GM23338 (cell line): ENCODE results near the gene BMF. TPM values are rescaled to one million over a fixed set of nuclear protein-coding genes. Genes with fewer than 3 reads are reported as not detected.

Source experiments
- ATAC-seq: fragments of 200-7000 bp; cut with Tn5 transposase; 3 replicates; pipeline ENCODE4 v1.9.1; 2020
- DNase-seq: peaks from one replicate; pipeline ENCODE4 v3.0.0-alpha.2; 2015; ENCODE audit warnings: low spot score
- H2AFZ ChIP-seq: fragments of 200-600 bp; sonication (generic); 2 replicates; pipeline ENCODE4 v1.8.0; 2016; ENCODE audit warnings: antibody characterized with exemption, mild to moderate bottlenecking, moderate library complexity
- H3F3A ChIP-seq: fragments of 200-600 bp; sonication (generic); replicated peaks from 2 replicates; pipeline ENCODE4 v1.8.0; 2017; ENCODE audit warnings: antibody characterized with exemption, mixed run types, low read depth
- H3K27ac ChIP-seq: fragments of 200-600 bp; sonication (generic); 2 replicates; pipeline ENCODE4 v1.6.1; 2016; ENCODE audit warnings: low read depth
- H3K27me3 ChIP-seq: fragments of 200-600 bp; sonication (generic); 2 replicates; pipeline ENCODE4 v1.8.0; 2016; ENCODE audit warnings: mild to moderate bottlenecking, mixed run types, moderate library complexity; ENCODE audit not compliant: insufficient read depth
- H3K36me3 ChIP-seq: fragments of 200-600 bp; sonication (generic); 2 replicates; pipeline ENCODE4 v1.8.0; 2016; ENCODE audit warnings: mild to moderate bottlenecking; ENCODE audit not compliant: insufficient read depth
- H3K4me1 ChIP-seq: fragments of 200-600 bp; sonication (generic); 2 replicates; pipeline ENCODE4 v1.8.0; 2016; ENCODE audit warnings: mild to moderate bottlenecking, moderate library complexity; ENCODE audit not compliant: insufficient read depth
- H3K4me2 ChIP-seq: fragments of 200-600 bp; sonication (generic); 2 replicates; pipeline ENCODE4 v1.7.1; 2017; ENCODE audit warnings: mixed run types
- H3K4me3 ChIP-seq: fragments of 200-600 bp; sonication (generic); 2 replicates; pipeline ENCODE4 v1.6.1; 2016; ENCODE audit warnings: mixed run types
- H3K79me2 ChIP-seq: fragments of 200-600 bp; sonication (generic); replicated peaks from 2 replicates; pipeline ENCODE4 v1.8.0; 2017; ENCODE audit warnings: mild to moderate bottlenecking; ENCODE audit not compliant: insufficient read depth
- H3K9me2 ChIP-seq: fragments of 200-600 bp; sonication (generic); 2 replicates; pipeline ENCODE4 v1.8.0; 2017; ENCODE audit not compliant: insufficient read depth
- H4K20me1 ChIP-seq: fragments of 200-600 bp; sonication (generic); replicated peaks from 2 replicates; pipeline ENCODE4 v1.8.0; 2017; ENCODE audit warnings: mild to moderate bottlenecking; ENCODE audit not compliant: insufficient read depth
- H3K27ac Mint-ChIP-seq: 2 replicates; pipeline ENCODE4 v1.8.0; 2020; ENCODE audit warnings: inconsistent platforms, mild to moderate bottlenecking, moderate library complexity, mixed read lengths
- H3K27me3 Mint-ChIP-seq: 3 replicates; pipeline ENCODE4 v1.8.0; 2022; ENCODE audit warnings: low read depth, mild to moderate bottlenecking, moderate library complexity, mixed read lengths, inconsistent platforms; ENCODE audit not compliant: insufficient read depth, poor library complexity
- H3K36me3 Mint-ChIP-seq: 3 replicates; pipeline ENCODE4 v1.8.0; 2021; ENCODE audit warnings: low read depth, mild to moderate bottlenecking, inconsistent platforms, moderate library complexity, mixed read lengths
- H3K4me1 Mint-ChIP-seq: 3 replicates; pipeline ENCODE4 v1.8.0; 2020; ENCODE audit warnings: mild to moderate bottlenecking, inconsistent platforms, mixed read lengths
- H3K4me3 Mint-ChIP-seq: 3 replicates; pipeline ENCODE4 v1.8.0; 2021; ENCODE audit warnings: moderate library complexity, mild to moderate bottlenecking, inconsistent platforms, mixed read lengths
- H3K9me3 Mint-ChIP-seq: 3 replicates; pipeline ENCODE4 v1.8.0; 2020; ENCODE audit warnings: moderate library complexity, mild to moderate bottlenecking, inconsistent platforms, mixed read lengths
- CREB1 ChIP-seq: fragments of 250-450 bp; sonication (Bioruptor Pico); IDR thresholded peaks from 2 replicates; pipeline ENCODE4 v1.5.0; 2020; ENCODE audit warnings: low read depth, mild to moderate bottlenecking, moderate library complexity
- EZH2 ChIP-seq: fragments of 200-600 bp; sonication (generic); IDR thresholded peaks from one replicate; pipeline ENCODE4 v1.8.0; 2017; ENCODE audit warnings: antibody characterized with exemption, mild to moderate bottlenecking, low read depth; ENCODE audit not compliant: unreplicated experiment
- EZH2phosphoT487 ChIP-seq: fragments of 200-600 bp; sonication (generic); IDR thresholded peaks from one replicate; pipeline ENCODE4 v1.8.1; 2018; ENCODE audit warnings: antibody characterized with exemption; ENCODE audit not compliant: unreplicated experiment
- NANOG ChIP-seq: IDR thresholded peaks from 2 replicates; pipeline ENCODE4 v1.6.1; 2016; ENCODE audit warnings: antibody characterized with exemption, borderline replicate concordance
- STAT1 ChIP-seq: IDR thresholded peaks from one replicate; pipeline ENCODE4 v1.6.1; 2016; ENCODE audit warnings: antibody characterized with exemption; ENCODE audit not compliant: unreplicated experiment
- ZNF331 ChIP-seq: fragments of 250-450 bp; sonication (Bioruptor Pico); IDR thresholded peaks from 2 replicates; pipeline ENCODE4 v1.5.0; 2020; ENCODE audit warnings: low read depth, mild to moderate bottlenecking, moderate library complexity
- polyA plus RNA-seq: library from polyadenylated mRNA; unstranded; fragments of >200 nt; fragmentation: Nextera tagmentation; extraction: Ambion mirVana; gene quantifications from 2 replicates; pipeline ENCODE4 v1.2.1, GENCODE V29; 2016
- total RNA-seq: library from RNA; depleted of rRNA; stranded (reverse); fragments of >200 nt; shearing (Covaris generic); gene quantifications from 2 replicates; pipeline ENCODE4 v1.2.3, GENCODE V29; 2014
- TF ChIP-seq, protein P1 (sequence below): fragments of 250-450 bp; sonication (Bioruptor Pico); IDR thresholded peaks from 2 replicates; pipeline ENCODE4 v1.5.0; 2020; ENCODE audit warnings: mild to moderate bottlenecking, moderate library complexity
- TF ChIP-seq, protein P2 (sequence below): IDR thresholded peaks from one replicate; pipeline ENCODE4 v1.6.1; 2018; ENCODE audit warnings: antibody characterized with exemption; ENCODE audit not compliant: unreplicated experiment
- TF ChIP-seq, protein P3 (sequence below), 2 experiments: fragments of 200-600 bp in 1 of 2; sonication (generic) in 1 of 2; conservative IDR thresholded peaks; 2 replicates each; pipeline versions ENCODE4 v1.5.1 to v1.6.1; 2016 to 2017; ENCODE audit warnings: antibody characterized with exemption in 2 of 2, low read depth in 2 of 2, mild to moderate bottlenecking in 2 of 2, moderate library complexity in 1 of 2

Gene BMF
- total and polyA plus RNA-seq, 2 experiments from 2014 or later: 2.0 to 20.3 TPM

DNA sequence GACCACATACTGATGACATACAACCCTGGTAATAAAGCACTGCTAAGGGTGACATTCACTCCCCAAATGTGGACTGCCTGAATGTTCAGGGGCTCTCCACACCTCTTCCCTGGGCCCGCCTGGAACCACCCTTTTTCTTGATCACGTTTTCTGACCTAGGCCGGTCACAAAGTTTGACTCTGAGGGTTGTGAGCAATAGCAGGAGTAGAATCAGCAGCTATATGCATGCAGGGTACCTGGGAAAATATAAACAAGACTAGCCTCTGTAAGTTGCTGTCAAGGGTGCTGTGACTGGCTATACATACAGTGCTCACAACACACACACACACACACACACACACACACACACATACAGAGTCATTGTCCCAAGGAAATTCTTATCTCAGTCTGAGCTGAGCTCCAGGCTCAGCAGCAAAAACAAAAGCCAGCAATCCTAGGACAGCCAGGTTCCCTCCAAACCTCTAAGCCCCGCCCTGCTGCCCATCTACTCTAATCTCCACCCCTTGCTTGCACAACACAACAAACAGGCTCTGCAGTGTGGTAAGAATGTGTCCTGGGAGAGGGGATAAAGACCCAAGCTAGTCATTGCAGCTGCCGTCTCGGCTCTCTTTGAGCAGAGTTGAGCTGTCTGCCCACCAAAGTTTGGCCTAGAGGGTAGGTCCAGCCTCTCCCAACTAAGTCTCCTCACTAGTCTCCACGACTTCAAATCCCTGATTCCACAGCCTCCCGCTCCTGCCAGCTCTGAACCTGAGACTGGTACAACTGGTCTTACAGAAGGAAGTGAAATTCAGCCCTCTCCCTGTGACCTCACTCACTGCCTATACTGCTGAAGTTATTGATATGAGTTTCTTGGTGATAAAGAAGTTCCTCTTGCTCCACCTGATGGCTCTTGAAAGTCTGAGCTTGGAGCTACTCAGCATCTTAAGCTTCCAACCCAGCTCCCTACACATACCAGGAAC is 2.2 kb downstream of the BMF start (continued):
- TF ChIP-seq, protein P1, sequence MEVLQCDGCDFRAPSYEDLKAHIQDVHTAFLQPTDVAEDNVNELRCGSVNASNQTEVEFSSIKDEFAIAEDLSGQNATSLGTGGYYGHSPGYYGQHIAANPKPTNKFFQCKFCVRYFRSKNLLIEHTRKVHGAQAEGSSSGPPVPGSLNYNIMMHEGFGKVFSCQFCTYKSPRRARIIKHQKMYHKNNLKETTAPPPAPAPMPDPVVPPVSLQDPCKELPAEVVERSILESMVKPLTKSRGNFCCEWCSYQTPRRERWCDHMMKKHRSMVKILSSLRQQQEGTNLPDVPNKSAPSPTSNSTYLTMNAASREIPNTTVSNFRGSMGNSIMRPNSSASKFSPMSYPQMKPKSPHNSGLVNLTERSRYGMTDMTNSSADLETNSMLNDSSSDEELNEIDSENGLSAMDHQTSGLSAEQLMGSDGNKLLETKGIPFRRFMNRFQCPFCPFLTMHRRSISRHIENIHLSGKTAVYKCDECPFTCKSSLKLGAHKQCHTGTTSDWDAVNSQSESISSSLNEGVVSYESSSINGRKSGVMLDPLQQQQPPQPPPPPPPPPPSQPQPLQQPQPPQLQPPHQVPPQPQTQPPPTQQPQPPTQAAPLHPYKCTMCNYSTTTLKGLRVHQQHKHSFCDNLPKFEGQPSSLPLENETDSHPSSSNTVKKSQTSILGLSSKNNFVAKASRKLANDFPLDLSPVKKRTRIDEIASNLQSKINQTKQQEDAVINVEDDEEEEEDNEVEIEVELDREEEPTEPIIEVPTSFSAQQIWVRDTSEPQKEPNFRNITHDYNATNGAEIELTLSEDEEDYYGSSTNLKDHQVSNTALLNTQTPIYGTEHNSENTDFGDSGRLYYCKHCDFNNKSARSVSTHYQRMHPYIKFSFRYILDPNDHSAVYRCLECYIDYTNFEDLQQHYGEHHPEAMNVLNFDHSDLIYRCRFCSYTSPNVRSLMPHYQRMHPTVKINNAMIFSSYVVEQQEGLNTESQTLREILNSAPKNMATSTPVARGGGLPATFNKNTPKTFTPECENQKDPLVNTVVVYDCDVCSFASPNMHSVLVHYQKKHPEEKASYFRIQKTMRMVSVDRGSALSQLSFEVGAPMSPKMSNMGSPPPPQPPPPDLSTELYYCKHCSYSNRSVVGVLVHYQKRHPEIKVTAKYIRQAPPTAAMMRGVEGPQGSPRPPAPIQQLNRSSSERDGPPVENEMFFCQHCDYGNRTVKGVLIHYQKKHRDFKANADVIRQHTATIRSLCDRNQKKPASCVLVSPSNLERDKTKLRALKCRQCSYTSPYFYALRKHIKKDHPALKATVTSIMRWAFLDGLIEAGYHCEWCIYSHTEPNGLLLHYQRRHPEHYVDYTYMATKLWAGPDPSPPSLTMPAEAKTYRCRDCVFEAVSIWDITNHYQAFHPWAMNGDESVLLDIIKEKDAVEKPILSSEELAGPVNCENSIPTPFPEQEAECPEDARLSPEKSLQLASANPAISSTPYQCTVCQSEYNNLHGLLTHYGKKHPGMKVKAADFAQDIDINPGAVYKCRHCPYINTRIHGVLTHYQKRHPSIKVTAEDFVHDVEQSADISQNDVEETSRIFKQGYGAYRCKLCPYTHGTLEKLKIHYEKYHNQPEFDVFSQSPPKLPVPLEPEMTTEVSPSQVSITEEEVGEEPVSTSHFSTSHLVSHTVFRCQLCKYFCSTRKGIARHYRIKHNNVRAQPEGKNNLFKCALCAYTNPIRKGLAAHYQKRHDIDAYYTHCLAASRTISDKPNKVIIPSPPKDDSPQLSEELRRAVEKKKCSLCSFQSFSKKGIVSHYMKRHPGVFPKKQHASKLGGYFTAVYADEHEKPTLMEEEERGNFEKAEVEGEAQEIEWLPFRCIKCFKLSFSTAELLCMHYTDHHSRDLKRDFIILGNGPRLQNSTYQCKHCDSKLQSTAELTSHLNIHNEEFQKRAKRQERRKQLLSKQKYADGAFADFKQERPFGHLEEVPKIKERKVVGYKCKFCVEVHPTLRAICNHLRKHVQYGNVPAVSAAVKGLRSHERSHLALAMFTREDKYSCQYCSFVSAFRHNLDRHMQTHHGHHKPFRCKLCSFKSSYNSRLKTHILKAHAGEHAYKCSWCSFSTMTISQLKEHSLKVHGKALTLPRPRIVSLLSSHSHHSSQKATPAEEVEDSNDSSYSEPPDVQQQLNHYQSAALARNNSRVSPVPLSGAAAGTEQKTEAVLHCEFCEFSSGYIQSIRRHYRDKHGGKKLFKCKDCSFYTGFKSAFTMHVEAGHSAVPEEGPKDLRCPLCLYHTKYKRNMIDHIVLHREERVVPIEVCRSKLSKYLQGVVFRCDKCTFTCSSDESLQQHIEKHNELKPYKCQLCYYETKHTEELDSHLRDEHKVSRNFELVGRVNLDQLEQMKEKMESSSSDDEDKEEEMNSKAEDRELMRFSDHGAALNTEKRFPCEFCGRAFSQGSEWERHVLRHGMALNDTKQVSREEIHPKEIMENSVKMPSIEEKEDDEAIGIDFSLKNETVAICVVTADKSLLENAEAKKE: no peak
- TF ChIP-seq NANOG (no peak), EZH2phosphoT487 (no peak)

DNA sequence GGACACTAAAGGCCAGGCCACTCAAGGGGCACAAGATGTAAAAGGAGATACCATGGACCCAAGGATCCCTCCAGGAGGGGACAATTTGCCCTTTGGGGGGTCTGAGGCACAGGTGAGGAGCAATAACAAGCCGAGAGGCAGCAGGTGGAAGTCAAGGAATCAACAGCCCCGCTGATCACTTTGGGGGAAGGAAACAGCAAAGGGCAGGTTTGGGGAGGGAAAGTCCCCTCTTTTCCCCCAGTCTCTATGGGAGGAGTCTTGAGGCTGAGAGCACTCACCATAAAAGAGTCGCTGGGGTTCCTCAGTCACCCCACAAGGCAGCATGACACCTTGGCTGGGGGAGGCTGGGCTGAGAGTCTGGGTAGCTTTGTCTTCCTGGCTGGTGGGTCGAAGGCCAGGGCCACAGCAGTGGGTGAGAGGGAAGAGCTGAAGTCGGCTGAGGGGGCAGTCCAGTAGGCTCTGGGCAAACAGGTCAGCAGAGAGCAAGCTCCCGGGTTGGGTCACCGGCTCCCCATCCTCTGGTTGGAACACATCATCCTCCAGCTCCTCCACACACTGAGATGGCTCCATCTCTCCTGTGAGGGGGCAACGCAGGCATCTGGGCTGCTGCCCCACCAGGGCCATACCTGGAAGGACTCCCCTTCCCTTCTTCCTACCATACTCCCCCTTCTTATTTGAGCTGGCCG is 3.0 kb downstream of the BMF start:
- 0 out of 2 replicates have a peak, but pooled peaks cover 6% of the 10 kb centered on the region for H4K20me1 ChIP-seq
- no peaks in the 10 kb centered on the region; the same call in 1 of the 2 replicates for H3K79me2 ChIP-seq
- no peaks in the 10 kb centered on the region for H3K36me3 ChIP-seq
- Mint-ChIP-seq H3K4me1 (peaks cover 73% of the 10 kb centered on the region), H3K4me3 (peak overlapping the region; percentile 31; the same call in 1 of the 3 replicates), H3K36me3 (peaks cover 13% of the 10 kb centered on the region; the same call in 2 of the 3 replicates), H3K27ac (no peak overlapping the region; the same call in 1 of the 2 replicates), H3K9me3 (no peaks in the 10 kb centered on the region), H3K27me3 (peaks cover 33% of the 10 kb centered on the region)
- DNase-seq (no peak), ATAC-seq (no peak)
- 0 out of 2 replicates have a peak, but pooled peaks cover 5% of the 10 kb centered on the region for H3K27me3 ChIP-seq
- H2AFZ ChIP-seq: no peak overlapping the region
- H3F3A ChIP-seq: peaks cover 24% of the 10 kb centered on the region
- no peaks in the 10 kb centered on the region for H3K9me2 ChIP-seq
- peak overlapping the region; percentile 56; the same call in 1 of the 2 replicates for H3K27ac ChIP-seq
- H3K4me2 ChIP-seq: peak overlapping the region; percentile 74
- H3K4me3 ChIP-seq: peak overlapping the region; percentile 17; the same call in 1 of the 2 replicates
- peaks cover 69% of the 10 kb centered on the region for H3K4me1 ChIP-seq
- TF ChIP-seq STAT1 (no peak), NANOG (no peak), CREB1 (CRISPR knock-in tag) (no peak), EZH2 (no peak), ZNF331 (CRISPR knock-in tag) (no peak)
- TF ChIP-seq, protein P2, sequence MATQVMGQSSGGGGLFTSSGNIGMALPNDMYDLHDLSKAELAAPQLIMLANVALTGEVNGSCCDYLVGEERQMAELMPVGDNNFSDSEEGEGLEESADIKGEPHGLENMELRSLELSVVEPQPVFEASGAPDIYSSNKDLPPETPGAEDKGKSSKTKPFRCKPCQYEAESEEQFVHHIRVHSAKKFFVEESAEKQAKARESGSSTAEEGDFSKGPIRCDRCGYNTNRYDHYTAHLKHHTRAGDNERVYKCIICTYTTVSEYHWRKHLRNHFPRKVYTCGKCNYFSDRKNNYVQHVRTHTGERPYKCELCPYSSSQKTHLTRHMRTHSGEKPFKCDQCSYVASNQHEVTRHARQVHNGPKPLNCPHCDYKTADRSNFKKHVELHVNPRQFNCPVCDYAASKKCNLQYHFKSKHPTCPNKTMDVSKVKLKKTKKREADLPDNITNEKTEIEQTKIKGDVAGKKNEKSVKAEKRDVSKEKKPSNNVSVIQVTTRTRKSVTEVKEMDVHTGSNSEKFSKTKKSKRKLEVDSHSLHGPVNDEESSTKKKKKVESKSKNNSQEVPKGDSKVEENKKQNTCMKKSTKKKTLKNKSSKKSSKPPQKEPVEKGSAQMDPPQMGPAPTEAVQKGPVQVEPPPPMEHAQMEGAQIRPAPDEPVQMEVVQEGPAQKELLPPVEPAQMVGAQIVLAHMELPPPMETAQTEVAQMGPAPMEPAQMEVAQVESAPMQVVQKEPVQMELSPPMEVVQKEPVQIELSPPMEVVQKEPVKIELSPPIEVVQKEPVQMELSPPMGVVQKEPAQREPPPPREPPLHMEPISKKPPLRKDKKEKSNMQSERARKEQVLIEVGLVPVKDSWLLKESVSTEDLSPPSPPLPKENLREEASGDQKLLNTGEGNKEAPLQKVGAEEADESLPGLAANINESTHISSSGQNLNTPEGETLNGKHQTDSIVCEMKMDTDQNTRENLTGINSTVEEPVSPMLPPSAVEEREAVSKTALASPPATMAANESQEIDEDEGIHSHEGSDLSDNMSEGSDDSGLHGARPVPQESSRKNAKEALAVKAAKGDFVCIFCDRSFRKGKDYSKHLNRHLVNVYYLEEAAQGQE: no peak
- TF ChIP-seq, protein P3, sequence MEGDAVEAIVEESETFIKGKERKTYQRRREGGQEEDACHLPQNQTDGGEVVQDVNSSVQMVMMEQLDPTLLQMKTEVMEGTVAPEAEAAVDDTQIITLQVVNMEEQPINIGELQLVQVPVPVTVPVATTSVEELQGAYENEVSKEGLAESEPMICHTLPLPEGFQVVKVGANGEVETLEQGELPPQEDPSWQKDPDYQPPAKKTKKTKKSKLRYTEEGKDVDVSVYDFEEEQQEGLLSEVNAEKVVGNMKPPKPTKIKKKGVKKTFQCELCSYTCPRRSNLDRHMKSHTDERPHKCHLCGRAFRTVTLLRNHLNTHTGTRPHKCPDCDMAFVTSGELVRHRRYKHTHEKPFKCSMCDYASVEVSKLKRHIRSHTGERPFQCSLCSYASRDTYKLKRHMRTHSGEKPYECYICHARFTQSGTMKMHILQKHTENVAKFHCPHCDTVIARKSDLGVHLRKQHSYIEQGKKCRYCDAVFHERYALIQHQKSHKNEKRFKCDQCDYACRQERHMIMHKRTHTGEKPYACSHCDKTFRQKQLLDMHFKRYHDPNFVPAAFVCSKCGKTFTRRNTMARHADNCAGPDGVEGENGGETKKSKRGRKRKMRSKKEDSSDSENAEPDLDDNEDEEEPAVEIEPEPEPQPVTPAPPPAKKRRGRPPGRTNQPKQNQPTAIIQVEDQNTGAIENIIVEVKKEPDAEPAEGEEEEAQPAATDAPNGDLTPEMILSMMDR (conservative IDR thresholded peaks at IDR 0.05; ENCODE audit: low read depth in 2 of 2): no peak
